Measurements from ENCODE around the gene EPB41. TPM values are rescaled to one million over a fixed set of nuclear protein-coding genes. Genes with fewer than 3 reads are reported as not detected.

EPB41 gene
- total and polyA plus RNA-seq, 9 of the 15 experiments (the other 6 are each of a cell fraction or from before 2014, with no cell fraction given), result 3.7 to 213 (median 141) TPM

DNA sequence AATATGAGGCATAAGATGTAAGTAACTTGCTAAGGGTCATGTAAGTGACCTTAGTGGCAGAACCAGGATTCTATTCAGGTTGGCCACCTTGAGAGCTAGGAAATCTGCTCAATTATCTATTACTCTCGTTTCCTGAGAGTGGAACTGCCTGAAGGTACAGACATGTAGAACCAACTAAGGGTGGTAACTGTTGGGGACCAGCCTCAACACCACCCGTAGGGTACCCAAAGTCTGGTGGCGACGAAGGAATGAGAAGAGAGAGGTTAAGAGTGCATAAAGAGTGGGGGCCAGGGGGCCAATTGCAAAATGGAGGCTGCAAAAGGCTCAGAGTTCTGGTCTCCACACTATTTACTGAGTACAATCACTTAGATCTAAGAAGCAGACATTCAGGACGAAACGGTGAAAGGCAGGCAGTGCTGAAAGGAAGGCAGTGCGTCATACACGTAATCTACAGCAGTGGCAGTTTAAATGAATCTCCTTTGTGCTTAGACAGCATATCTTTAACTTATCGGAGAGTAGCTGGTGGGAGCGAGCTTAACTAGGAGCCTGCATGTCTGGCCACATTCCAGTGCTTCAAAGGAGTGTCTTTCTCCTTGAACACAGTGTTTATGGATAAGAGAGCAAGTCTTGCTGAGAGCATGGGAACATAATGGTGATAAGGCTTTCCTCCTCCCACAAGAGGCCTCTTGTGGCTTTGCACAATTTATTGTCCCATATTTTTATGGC lies 242.3 kb downstream of the EPB41 start (continued):
- TF ChIP-seq ZNF444 (CRISPR knock-in tag; IDR thresholded peaks at IDR 0.05) (peak; percentile 77), ID3 (CRISPR knock-in tag; IDR thresholded peaks at IDR 0.05) (no peak), ID3 (tag; IDR thresholded peaks at IDR 0.05) (peak; percentile 83; the same call in 1 of the 2 replicates), RCOR1 (IDR thresholded peaks at IDR 0.05; ENCODE audit: borderline replicate concordance in 1 of 2, low read depth in 2 of 2, low read length in 2 of 2) (peak; percentile 79 to 97; a peak in 3 of 4 replicates), POLR3G (IDR thresholded peaks at IDR 0.05; ENCODE audit: extremely low read depth, insufficient read length, insufficient replicate concordance) (no peak), ETV5 (CRISPR knock-in tag; IDR thresholded peaks at IDR 0.05; ENCODE audit: low read depth) (peak; percentile 51; the same call in 1 of the 2 replicates), COPS2 (conservative IDR thresholded peaks at IDR 0.05) (no peak), HOXB6 (CRISPR knock-in tag; IDR thresholded peaks at IDR 0.05; ENCODE audit: borderline replicate concordance) (no peak), NFRKB (IDR thresholded peaks at IDR 0.05; ENCODE audit: low read depth) (0 out of 2 replicates have a peak, but pooled peaks have one; percentile 64), ERF (CRISPR knock-in tag; IDR thresholded peaks at IDR 0.05) (peak; percentile 83; the same call in 1 of the 2 replicates), EP300 (IDR thresholded peaks at IDR 0.05; ENCODE audit: low read length) (peak; percentile 98), TEAD4 (IDR thresholded peaks at IDR 0.05; ENCODE audit: low read length) (peak; percentile 96), TEAD4 (CRISPR knock-in tag; IDR thresholded peaks at IDR 0.05; ENCODE audit: borderline replicate concordance) (no peak), AFF4 (CRISPR knock-in tag; IDR thresholded peaks at IDR 0.05) (peak; percentile 78), ESRRB (CRISPR knock-in tag; IDR thresholded peaks at IDR 0.05; ENCODE audit: borderline replicate concordance) (no peak), BRD4 (IDR thresholded peaks at IDR 0.05) (peak; percentile 62; the same call in 1 of the 2 replicates), EZH2 (IDR thresholded peaks at IDR 0.05; ENCODE audit: borderline replicate concordance, low read depth, low read length) (peak; percentile 46; the same call in 1 of the 2 replicates), BDP1 (IDR thresholded peaks at IDR 0.05; ENCODE audit: insufficient read depth, insufficient read length) (no peak), MYC (IDR thresholded peaks at IDR 0.05; ENCODE audit: low read depth, low read length) (peak; percentile 83), MYC (CRISPR knock-in tag; IDR thresholded peaks at IDR 0.05; ENCODE audit: borderline replicate concordance, low read depth) (no peak), POLR2H (tag; IDR thresholded peaks at IDR 0.05; ENCODE audit: low read depth) (no peak), ZNF324 (CRISPR knock-in tag; IDR thresholded peaks at IDR 0.05) (no peak), ZNF23 (CRISPR knock-in tag; IDR thresholded peaks at IDR 0.05) (no peak), HNRNPL (IDR thresholded peaks at IDR 0.05; ENCODE audit: low read depth, low read length) (no peak), NFXL1 (CRISPR knock-in tag; IDR thresholded peaks at IDR 0.05) (no peak), NELFE (IDR thresholded peaks at IDR 0.05; ENCODE audit: insufficient read depth, insufficient read length) (no peak), ZNF224 (CRISPR knock-in tag; IDR thresholded peaks at IDR 0.05) (no peak), THRAP3 (IDR thresholded peaks at IDR 0.05; ENCODE audit: borderline replicate concordance) (no peak)
